DMS 273 (cell line): ENCODE results near the gene XCL2.
A peak's percentile ranks its signal among the peaks of the same experiment; 100 is the strongest.

Source experiments
- DNase-seq: peaks from one replicate; lab custom pipeline; 2025; ENCODE audit not compliant: unreplicated experiment; lab: John Stamatoyannopoulos, UW

XCL2 gene

DNA sequence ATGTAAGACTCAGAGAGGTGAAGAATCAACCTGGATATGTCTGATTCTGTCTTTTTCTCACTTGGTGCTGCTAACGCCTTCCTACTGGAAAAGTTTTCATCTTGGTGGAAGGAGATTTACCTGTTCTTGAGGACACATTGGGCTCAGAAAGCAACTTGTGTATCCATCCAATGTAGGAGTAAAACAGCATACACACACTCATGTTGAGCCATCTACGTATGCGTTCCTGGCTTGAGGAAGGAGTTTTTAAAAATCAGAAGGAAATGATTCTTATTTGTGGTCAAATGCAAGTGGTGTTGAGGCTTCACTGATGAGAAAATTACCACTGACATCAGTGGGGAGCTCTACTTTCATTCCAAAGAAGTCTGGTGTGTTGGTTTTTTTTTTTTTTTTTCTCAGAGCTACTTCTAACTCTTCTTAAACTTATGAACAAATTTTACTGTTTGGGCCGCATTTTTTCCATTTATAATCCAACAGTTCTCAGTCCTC, 25.6 kb downstream of the XCL2 start:
- DNase-seq: no peak

DNA sequence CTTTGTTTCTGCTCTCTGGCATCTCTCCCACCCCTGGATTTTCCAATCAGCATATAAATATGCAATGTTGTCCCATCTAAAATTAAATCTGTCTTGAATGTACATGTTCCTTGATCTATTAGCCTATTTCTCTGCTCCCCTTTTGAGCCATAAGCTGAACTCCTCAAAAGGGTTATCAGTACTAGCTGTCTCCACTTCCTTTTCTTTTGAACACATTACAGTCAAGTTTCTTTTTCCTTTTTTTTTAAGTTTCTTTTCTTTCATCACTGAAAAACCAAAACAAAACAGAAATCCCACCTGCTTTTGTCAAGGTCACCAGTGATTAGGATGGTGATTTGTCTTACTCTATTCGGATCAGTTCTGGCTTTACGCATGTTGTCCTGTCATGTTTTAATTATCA, 29.3 kb downstream of the XCL2 start:
- DNase-seq: no peak

DNA sequence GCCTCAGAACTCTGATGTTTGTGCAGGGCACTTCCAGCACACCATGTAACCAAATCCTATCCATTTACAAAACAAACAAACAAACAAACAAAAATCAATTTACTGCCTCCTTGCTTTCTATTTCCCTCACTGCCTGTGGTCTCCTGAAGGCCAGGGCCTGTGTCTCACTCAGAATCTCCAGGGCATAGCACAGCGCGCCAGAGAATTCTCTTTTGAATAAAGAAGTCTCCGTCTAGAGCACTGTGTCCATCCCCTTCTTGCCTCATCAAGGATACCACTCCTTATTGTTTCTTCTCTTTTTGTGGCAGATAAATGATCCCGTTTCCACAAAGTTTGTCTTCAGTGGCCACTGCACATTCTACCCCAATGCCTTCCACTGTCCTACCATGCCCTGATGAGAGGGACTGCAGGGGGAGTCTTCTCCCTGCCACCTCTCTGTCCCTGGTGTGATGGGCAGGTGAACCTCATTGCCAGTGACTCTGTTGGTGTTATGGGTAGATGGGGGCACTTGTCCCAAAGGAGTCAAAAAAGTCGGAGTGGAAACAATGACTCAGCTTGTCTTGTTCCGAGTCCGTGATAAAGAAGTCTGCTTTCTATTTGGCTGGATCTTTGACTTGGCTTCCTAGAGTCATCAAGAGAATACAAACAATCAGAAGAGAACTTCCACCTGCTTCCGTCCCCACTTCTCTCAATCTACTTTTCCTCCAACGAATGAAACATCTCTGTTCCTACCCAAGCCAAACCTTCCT, 30.0 kb downstream of the XCL2 start:
- no peak for DNase-seq

DNA sequence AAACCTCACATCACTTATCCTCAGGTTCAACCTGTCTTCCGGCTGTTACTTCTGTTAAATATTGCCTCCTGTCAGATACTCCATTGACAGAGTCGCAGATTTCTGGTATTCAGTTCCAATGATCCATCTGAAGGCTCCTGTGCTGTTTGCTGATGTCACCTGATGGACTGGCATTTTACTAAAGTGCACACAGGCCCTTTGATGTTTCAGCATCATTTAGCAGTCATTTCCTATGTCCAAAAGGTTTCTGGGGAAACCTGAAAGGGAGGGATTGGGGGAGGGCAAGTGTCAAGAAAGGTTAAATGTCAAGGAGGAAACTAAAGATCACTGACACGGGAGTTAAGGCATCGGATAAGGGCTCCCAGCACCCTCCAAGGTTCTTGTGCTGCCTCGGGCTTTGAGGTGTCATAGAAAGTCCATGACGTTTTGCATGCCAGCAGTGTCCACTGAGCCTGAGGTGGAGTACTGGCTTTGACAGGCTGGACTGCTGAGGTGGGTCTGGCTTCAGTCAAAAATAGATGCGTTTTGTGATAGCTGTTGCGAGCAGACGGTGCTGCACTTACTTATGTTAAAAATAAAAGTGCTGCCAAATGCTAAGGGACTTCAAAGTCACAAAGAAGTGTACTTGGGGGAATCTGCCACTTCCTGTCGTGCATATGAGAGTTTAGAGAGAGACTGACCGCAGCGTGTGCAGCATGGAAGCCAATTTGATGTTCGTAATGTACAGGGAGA, 30.8 kb downstream of the XCL2 start:
- DNase-seq: no peak

DNA sequence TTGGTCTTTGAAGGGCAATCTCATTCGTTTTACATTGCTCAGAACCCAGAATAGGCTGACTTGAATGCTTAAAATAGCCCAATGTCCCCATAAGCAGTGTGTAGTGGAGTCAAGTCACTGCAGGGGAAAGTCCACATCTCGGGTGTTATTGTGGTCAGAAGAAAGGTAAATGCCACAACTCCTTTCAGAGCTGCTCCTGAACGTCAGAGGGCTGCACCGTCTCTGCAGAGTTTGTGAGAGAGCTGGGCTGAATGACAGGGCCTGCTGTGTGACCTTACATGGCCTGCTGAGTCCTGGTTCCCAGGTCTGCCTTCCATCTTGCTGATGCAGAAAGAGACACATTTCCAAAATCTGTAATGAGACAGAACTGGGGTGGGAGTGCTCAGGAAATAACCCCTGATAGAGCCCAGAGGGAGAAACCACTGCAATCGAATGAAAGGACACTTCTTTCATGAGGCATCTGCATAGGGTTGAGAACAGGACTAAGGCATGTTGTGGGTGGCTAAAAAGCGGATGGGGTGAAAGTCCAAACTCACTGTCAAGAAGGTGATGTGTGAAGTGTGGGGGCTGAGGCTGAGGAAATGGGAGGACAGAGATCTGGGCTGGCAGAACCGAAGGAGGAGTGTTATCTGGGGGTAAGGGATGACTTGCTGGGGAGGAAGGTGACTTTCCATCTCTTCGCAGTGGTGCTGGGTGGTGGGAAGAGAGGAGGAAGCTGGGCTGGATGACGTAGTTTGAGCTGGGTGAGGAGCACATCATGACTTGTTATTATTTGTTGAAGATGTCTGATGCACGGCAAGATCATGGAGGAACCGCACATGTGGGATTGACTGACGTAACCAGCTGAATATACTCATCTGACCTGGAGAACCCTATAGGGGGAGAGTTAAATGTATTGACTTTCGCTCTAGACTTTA, 33.7 kb downstream of the XCL2 start:
- no peak for DNase-seq

DNA sequence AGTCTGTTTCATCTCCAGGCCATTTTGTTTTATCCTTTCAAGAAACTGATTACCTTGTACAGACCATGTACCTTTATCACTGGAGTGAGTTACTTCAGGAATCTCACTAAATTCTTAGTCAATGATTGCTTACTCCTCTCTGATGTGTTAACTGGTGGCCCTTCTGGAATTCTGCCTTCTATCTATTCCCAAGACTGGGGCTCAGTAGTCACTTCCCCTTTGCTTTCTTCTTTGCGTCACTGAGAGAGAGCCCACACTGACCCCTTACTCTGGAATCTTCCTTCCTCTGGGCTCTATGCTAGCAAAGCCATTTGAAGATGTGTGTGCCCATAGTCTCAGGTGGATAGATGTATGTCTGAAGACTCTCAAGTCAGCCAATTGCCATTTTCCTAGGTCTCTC, 34.6 kb downstream of the XCL2 start:
- no peak for DNase-seq

DNA sequence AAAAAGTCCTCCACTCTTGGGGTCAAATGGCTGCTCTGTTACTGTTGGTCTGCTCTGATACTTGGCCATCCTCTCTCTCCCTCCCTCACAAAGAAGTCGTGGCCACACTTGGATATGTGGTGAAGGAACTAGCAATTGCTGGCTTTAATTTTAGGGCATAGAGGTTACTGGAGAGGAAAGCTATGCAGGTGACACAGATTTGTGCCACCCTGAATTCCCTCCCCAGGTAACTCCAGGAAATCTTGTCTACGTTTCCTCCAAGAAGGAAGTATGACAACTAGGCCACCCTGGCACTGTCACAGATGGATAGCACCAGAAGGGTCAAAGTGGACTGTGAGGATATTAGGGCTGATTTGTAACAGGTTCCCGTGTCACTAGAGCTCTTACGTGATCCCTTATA, 36.0 kb downstream of the XCL2 start:
- no peak for DNase-seq

DNA sequence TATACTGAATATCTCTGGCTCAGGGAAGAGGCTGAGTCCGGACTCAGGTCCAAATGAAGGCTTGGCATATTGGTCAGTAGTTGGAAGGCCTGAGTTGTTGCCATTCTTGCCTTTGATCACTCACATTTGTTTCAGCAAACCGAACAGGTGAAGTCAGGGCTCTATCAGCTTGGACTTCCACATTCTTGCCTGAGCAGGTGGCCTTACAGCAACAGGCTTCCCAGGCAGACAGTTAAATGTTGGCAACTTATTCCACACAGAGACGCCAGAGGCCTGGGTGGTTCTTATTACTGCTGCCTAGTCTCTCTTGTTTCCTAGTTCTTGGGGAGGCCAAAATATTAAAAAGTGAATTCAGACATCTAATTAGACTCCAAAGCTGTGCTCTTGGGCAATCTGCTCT, 36.6 kb downstream of the XCL2 start:
- no peak for DNase-seq

DNA sequence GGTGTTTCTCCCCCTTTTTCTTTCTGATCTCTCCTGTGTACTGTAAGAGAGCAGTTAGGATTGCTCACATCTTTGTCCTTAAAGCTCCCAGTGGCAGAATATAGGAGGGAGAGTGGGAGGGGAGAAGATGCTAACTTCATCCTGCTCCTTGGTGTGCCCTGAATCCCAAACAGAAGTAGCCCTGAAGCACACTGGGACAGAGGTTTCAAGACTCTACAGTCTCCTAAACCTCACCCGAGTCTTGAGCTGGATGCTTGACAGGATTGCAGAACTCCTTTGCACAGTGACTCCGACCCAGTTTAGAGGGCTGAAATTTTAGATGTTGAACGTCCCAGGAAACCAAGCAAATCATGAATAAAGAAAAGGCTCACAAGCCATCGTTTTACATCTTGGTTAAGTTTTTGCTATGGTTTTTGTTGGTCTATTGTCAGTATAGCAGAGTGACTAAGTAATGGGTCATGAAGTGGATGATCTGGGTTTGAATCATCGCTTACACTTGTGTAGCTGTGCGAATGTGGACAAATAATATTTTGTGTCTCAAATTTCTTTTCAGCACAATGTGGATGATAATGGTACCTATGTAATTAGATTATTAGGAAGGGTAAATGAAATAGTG, 37.5 kb downstream of the XCL2 start:
- DNase-seq: no peak

DNA sequence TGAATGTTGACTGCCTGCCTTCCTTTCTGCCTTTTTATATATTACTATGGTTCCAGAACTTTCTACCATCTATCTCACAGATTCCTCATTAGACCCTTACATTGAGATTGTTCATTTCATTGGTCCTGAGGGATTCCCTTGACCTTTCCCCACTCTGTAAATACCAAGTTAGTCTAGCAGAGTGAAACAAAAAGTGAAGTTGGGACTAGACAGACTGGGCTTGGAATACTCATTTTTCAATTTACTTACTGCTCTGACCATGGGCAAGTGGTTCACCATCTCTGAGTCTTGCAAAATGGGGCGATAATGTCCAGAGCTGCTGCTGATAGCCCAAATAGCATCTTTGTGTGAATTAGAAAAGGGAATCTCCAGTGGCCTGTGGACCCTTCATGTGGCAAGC, 38.8 kb downstream of the XCL2 start:
- DNase-seq: no peak

DNA sequence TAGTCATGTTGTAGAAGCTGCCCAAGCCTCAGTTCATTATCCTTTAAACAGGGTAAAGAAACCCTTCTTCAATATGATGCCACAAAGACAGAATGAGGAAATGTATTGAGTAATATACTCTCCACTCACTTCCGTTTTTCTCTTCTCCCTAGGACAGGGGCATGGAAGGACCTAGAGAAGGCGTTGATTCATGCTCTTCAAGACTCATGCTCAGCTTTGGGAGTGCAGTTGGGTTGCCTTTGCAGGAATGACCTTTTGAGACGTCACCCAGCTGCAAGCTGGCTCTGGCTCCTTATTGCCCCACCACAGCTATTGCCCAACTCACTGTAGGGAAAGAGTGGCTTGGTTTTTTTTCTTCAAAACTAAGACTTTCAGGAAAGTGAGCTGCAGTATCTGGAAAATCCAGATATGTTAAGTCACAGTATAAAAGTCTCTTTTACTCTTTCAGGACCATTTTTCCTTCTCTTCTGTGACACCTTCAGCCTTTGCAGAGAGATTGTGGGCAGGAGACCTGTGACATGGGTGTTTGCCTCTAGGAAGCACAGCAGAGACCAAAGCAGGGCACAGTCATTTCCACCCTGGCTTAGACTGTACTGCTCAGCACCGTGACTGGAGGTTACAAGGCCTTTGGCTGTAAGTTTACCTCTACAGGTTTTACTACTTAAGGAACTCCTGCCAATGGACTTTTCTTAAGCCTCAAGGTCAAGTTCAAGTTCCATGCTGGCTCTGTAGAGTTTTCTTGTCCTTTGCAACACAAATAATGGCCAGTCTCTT, 39.5 kb downstream of the XCL2 start:
- DNase-seq: no peak

DNA sequence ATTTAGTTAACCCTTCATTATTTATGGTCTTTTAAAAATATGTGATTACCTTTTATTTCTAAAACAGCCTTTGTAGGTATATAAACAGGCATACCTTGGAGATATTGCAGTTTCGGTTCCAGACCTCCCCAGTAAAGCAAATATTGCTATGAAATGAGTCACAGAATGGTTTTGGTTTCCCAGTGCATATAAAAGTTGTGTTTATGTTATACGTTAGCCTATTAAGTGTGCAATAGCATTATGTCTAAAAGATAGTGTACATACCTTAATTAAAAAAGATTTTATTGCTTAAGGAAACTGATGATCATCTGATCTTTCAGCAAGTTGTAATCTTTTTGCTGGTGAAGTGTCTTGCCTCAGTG, 44.1 kb downstream of the XCL2 start:
- DNase-seq: no peak

DNA sequence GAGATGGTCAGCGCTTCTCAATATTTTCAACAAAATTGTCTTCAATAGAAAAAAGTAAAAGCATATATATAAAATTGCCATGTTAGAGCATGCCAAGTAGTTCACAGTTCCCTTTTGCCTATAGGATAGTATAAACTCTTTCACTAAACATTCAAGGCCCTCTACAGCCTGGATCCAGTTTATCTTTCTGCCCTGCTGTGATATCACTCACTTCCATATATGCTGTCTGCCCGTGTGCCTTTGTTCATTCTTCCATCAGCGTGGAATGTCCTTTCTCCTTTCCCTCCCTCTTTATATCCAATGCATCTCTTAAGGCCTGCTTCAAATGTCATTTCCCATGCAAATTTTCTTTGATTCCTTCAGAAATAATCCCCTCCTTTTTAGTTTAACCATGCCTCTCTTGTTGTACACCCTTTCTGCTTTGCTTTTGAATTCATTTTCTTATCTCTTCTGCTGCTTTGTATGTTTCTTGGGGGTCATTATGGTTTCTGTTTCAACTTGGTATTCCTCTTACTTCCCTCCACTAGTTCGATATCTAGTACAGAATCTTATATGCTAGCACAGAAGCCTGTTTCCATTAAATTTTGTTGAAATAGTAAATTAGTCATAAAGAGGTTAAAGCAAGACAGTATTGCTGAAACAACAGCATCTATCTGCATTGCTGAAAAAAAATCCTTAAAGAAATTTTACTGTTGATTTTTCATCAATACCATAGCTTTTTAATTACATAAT, 44.7 kb downstream of the XCL2 start:
- DNase-seq: no peak

DNA sequence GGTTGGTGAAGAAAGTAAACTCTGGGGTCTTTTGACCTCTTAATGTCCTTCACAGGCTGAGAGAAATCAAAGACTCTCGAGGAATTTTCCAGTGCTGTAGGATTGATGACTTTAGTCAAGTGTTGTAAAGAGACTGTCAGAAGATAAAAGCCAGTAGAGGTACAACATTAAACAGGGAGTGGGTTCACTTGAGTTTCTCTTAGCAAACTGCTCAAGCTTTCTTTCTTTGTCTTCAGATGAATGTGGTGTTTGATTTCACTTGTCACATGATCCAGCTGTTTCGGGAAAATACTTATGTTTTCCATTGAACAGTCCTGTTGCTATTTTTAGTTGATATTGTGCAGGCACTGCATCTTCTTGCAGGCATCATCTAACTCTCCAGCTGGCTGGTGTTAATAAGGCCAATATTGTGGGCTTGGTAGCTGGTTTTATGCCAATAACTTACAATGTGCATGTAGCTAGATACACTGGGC, 45.6 kb downstream of the XCL2 start:
- DNase-seq: peak; percentile 42

DNA sequence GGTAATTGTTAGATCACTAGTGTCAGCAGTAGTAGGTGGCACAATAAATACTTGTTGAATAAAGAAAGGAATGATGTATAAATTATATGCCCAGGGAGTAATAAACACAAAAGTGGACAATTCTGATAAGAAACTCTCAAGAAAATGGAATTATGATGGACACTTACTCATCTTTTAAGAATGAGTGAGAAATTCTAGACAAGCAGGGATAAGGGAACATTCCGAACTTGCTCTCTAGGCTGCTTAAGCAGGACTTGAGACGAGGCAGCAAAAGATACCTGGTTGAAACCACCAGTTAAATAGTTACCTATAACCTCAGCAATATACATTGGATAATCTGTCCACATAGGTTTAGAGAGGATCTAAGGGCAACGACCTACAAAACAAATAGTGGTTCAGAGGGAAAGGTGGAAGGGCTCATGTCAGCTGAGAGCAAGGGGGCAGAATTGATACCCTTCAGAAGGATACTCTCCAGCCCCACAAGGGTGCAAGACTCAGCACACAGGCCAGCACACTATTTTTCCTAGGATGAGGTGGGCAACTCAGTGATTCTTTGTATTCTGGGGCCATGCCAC, 46.3 kb downstream of the XCL2 start:
- no peak for DNase-seq

DNA sequence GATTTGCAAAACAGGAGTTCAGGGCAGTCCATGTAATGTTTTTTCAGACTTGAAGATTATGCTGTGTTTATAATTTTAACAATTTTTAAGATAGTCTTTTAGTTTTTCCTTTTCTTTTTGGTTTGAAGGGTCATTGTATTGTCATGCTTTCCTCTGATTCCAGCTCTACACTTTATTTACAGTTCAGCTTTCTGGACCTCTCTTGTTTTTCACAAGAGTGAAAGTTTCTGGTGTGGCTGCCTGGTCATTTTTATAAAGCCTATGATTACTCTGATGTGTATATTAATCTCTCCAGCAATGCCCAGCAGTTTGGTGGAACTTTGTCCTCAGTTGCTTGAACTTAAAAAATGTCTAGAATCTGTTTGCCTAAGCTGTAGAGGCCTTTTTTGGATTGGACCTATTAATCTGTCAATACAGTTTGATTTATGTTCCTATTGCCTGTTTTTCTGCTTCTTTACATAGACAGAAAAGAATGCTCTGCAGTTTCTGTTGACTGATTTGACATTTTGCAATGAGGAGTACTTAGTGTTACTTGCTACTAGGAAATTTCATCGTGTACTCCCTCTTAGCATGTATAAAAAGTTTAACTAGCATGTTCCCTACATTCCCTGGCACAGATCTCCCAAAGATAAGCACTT, 52.2 kb downstream of the XCL2 start:
- no peak for DNase-seq
